Measurements from ENCODE around the gene UFSP2. TPM values are rescaled to one million over a fixed set of nuclear protein-coding genes. Genes with fewer than 3 reads are reported as not detected.

Gene UFSP2
- total and polyA plus RNA-seq, 4 donors: 13.6 to 48.8 (median 21.9) TPM

DNA sequence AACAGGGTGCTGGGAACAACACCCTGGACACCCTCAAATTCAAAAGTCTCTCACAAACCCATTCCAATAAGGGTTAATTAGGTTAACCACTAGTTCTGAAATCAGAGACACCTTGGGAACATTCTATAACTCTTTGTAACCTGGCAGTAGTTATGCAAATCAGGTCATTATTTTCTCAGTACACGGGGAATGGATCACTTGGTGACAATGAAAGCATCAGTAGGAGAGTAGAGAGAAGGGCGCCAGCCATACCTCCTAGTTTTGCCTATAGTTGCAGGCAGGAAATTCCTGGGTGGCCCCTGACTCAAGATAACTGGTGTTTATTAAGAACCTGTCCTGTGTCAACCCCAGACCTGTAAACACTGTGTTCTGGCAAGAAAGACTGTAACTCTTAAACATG, 43.2 kb upstream of the UFSP2 start:
- no peaks in the 10 kb centered on the region for H3K9me3 ChIP-seq (ENCODE audit: control insufficient read depth in 4 of 4, insufficient read depth in 3 of 4, low read length in 3 of 4)
- no peak for TF ChIP-seq CTCF (IDR thresholded peaks at IDR 0.05; ENCODE audit: control extremely low read depth, extremely low read depth)
- no peak overlapping the region for H3K9ac ChIP-seq (ENCODE audit: insufficient read depth in 1 of 2, low read length in 2 of 2)
- DNase-seq (no peak), ATAC-seq (ENCODE audit: insufficient read depth, low FRiP score) (no peak)
- H3K36me3 ChIP-seq (ENCODE audit: control insufficient read depth in 4 of 4, insufficient read depth in 4 of 4, low read length in 4 of 4): no peaks in the 10 kb centered on the region
- peaks cover 0 to 6% (median 0%) of the 10 kb centered on the region in 3 donors for H3K27me3 ChIP-seq (ENCODE audit: control insufficient read depth in 3 of 3, insufficient read depth in 3 of 3, low read length in 2 of 3)
- peaks cover 0 to 24% (median 2%) of the 10 kb centered on the region in 5 donors for H3K4me1 ChIP-seq (ENCODE audit: control insufficient read depth in 5 of 5, insufficient read depth in 5 of 5, low read length in 5 of 5)
- no peak overlapping the region for H3K27ac ChIP-seq (ENCODE audit: low read depth in 1 of 2, low read length in 1 of 2)
- 77 to 83% methylated on average over 2 of the region's 2 CpGs for WGBS, 2 donors
- no peak overlapping the region for H3K4me3 ChIP-seq

DNA sequence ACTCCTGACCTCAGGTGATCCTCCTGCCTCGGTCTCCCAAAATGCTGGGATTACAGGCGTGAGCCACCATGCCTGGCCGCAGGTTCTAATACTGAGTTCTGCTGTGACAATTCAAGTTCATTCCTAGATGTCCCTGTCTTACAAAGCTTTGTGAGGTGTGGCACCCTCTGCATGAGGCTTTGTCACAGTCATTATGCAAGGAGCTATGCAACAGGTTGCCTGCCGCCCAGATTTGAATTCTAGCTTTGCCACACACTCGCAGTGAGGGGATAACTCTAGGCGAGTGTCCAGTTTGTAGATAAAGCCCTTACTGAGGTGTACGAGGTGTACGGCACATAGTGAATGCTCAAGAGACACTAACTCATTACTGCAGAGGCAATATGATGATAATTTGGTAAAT, 42.2 kb upstream of the UFSP2 start:
- 88 to 94% methylated on average over 8 of the region's 8 CpGs for WGBS, 2 donors
- ATAC-seq (ENCODE audit: insufficient read depth, low FRiP score) (no peak), DNase-seq (no peak)
- no peak overlapping the region for H3K4me3 ChIP-seq
- H3K9me3 ChIP-seq (ENCODE audit: control insufficient read depth in 4 of 4, insufficient read depth in 3 of 4, low read length in 3 of 4): no peaks in the 10 kb centered on the region
- no peak overlapping the region for H3K9ac ChIP-seq (ENCODE audit: insufficient read depth in 1 of 2, low read length in 2 of 2)
- peaks cover 0 to 29% (median 2%) of the 10 kb centered on the region in 5 donors for H3K4me1 ChIP-seq (ENCODE audit: control insufficient read depth in 5 of 5, insufficient read depth in 5 of 5, low read length in 5 of 5)
- TF ChIP-seq CTCF (IDR thresholded peaks at IDR 0.05; ENCODE audit: control extremely low read depth, extremely low read depth): no peak
- H3K27me3 ChIP-seq (ENCODE audit: control insufficient read depth in 3 of 3, insufficient read depth in 3 of 3, low read length in 2 of 3): peaks cover 0 to 6% (median 0%) of the 10 kb centered on the region in 3 donors
- no peak overlapping the region for H3K27ac ChIP-seq (ENCODE audit: low read depth in 1 of 2, low read length in 1 of 2)
- H3K36me3 ChIP-seq (ENCODE audit: control insufficient read depth in 4 of 4, insufficient read depth in 4 of 4, low read length in 4 of 4): no peaks in the 10 kb centered on the region

DNA sequence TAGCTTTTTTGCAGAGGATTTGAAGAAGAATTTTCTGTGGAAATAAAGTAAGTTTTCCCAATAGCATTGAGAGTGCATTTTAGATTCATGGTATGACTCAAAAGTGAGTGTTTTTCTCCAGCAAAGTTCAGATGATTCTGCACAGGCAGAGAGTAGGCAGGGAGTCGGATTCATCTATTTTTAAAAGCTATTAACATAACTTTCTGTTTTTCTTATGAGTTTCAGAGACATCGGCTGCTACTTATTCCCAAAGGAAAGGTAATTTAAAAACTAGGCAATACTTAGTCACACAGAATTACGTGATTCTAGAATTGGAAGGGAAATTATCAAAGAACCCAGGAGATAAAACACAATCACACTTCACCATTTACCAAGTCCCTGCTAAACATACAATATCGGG, 41.3 kb upstream of the UFSP2 start:
- whole genome bisulfite sequencing, 2 donors: 73 to 91% methylated on average over 4 of the region's 4 CpGs
- H3K9ac ChIP-seq (ENCODE audit: insufficient read depth in 1 of 2, low read length in 2 of 2): no peak overlapping the region
- H3K4me3 ChIP-seq: no peak overlapping the region
- no peaks in the 10 kb centered on the region for H3K9me3 ChIP-seq (ENCODE audit: control insufficient read depth in 4 of 4, insufficient read depth in 3 of 4, low read length in 3 of 4)
- peaks cover 0 to 6% (median 0%) of the 10 kb centered on the region in 3 donors for H3K27me3 ChIP-seq (ENCODE audit: control insufficient read depth in 3 of 3, insufficient read depth in 3 of 3, low read length in 2 of 3)
- H3K4me1 ChIP-seq (ENCODE audit: control insufficient read depth in 5 of 5, insufficient read depth in 5 of 5, low read length in 5 of 5): peaks cover 0 to 27% (median 2%) of the 10 kb centered on the region in 5 donors
- H3K36me3 ChIP-seq (ENCODE audit: control insufficient read depth in 4 of 4, insufficient read depth in 4 of 4, low read length in 4 of 4): no peaks in the 10 kb centered on the region
- H3K27ac ChIP-seq (ENCODE audit: low read depth in 1 of 2, low read length in 1 of 2): no peak overlapping the region
- no peak for TF ChIP-seq CTCF (IDR thresholded peaks at IDR 0.05; ENCODE audit: control extremely low read depth, extremely low read depth)
- ATAC-seq (ENCODE audit: insufficient read depth, low FRiP score) (no peak), DNase-seq (no peak)

DNA sequence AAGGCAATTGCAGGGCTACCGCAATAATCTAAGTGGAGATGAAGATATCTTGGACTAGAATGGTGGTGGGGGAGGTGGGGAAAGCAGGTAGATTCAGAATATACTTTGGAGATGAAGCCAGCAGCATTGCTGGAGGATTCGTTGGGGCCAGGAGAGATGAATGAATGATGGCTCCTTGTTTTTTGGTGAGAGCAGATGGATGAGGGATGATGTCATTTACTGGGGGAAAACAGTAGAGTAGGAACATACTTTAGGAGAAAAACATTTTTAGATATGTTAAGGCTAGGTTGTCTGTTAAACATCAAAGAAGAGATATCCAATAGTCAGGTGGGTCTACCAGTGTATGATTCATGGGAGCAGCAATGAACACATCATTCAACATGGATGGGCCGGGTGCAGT, 39.9 kb upstream of the UFSP2 start:
- Histone ChIP-seq H3K4me1 (ENCODE audit: control insufficient read depth in 5 of 5, insufficient read depth in 5 of 5, low read length in 5 of 5) (peaks cover 0 to 24% (median 2%) of the 10 kb centered on the region in 5 donors), H3K36me3 (ENCODE audit: control insufficient read depth in 4 of 4, insufficient read depth in 4 of 4, low read length in 4 of 4) (no peaks in the 10 kb centered on the region), H3K4me3 (no peak overlapping the region), H3K9me3 (ENCODE audit: control insufficient read depth in 4 of 4, insufficient read depth in 3 of 4, low read length in 3 of 4) (no peaks in the 10 kb centered on the region), H3K9ac (ENCODE audit: insufficient read depth in 1 of 2, low read length in 2 of 2) (no peak overlapping the region), H3K27ac (ENCODE audit: low read depth in 1 of 2, low read length in 1 of 2) (no peak overlapping the region), H3K27me3 (ENCODE audit: control insufficient read depth in 3 of 3, insufficient read depth in 3 of 3, low read length in 2 of 3) (peaks cover 0 to 6% (median 0%) of the 10 kb centered on the region in 3 donors)
- ATAC-seq (ENCODE audit: insufficient read depth, low FRiP score) (no peak), DNase-seq (no peak)
- WGBS, 2 donors: 84 to 89% methylated on average over 3 of the region's 3 CpGs
- TF ChIP-seq CTCF (IDR thresholded peaks at IDR 0.05; ENCODE audit: control extremely low read depth, extremely low read depth): no peak

All from lung (tissue), 12 donors.